ENCODE data around the gene MRPL17.

GRCh38 chr11:6703247-6704063 lies 20.3 kb upstream of the MRPL17 start:
- TF ChIP-seq CTCF (conservative IDR thresholded peaks at IDR 0.05; ENCODE audit: low read depth, low read length) (peak; percentile 64), EZH2 (IDR thresholded peaks at IDR 0.05; ENCODE audit: borderline replicate concordance, low read depth, low read length, poor library complexity, severe bottlenecking) (no peak)

Measured in A673 (cell line).